WTC11 (cell line): ENCODE results near the gene THBS3. TPM values are rescaled to one million over a fixed set of nuclear protein-coding genes. Genes with fewer than 3 reads are reported as not detected.
A peak's percentile ranks its signal among the peaks of the same experiment; 100 is the strongest.

Experiments used
- ATAC-seq: fragments of 200-7000 bp; cut with Tn5 transposase; 2 replicates; pipeline ENCODE4 v1.10.0; 2021; ENCODE audit warnings: mild to moderate bottlenecking, moderate library complexity
- CTCF ChIA-PET: fragments of 300-600 bp; sonication (Branson Sonifier 250); formaldehyde crosslinking; loops from one replicate; lab custom pipeline; 2021; ENCODE audit warnings: antibody characterized with exemption; lab: Charles Lee
- POLR2A ChIA-PET: fragments of 350-600 bp; sonication (Branson Sonifier 250); formaldehyde crosslinking; loops from one replicate; lab custom pipeline; 2021; ENCODE audit warnings: antibody characterized with exemption; lab: Charles Lee
- DNase-seq: peaks from one replicate; pipeline ENCODE4 v3.0.0; 2021; ENCODE audit warnings: low spot score
- H3K27ac Mint-ChIP-seq: 2 replicates; pipeline ENCODE4 v1.8.0; 2021; ENCODE audit warnings: mixed read lengths
- H3K27me3 Mint-ChIP-seq: 2 replicates; pipeline ENCODE4 v1.8.0; 2021; ENCODE audit warnings: low read depth, mild to moderate bottlenecking, moderate library complexity, mixed read lengths
- H3K36me3 Mint-ChIP-seq: 2 replicates; pipeline ENCODE4 v1.8.0; 2021; ENCODE audit warnings: mixed read lengths
- H3K4me1 Mint-ChIP-seq: 2 replicates; pipeline ENCODE4 v1.8.0; 2022; ENCODE audit warnings: mixed read lengths
- H3K4me3 Mint-ChIP-seq: 2 replicates; pipeline ENCODE4 v1.8.0; 2021; ENCODE audit warnings: mild to moderate bottlenecking, moderate library complexity, mixed read lengths
- H3K9me3 Mint-ChIP-seq: 2 replicates; pipeline ENCODE4 v1.8.0; 2021; ENCODE audit warnings: mixed read lengths
- AFF4 ChIP-seq: sonication (generic); formaldehyde crosslinking; IDR thresholded peaks from 2 replicates; pipeline ENCODE4 v1.8.1; 2023; ENCODE audit warnings: mild to moderate bottlenecking, missing genetic modification reagents, borderline replicate concordance
- ATF1 ChIP-seq: sonication (generic); formaldehyde crosslinking; IDR thresholded peaks from 2 replicates; pipeline ENCODE4 v1.8.1; 2023; ENCODE audit warnings: mild to moderate bottlenecking, moderate library complexity, missing genetic modification reagents
- CREB1 ChIP-seq: sonication (generic); formaldehyde crosslinking; IDR thresholded peaks from 2 replicates; pipeline ENCODE4 v1.8.0; 2023; ENCODE audit warnings: mild to moderate bottlenecking, missing genetic modification reagents
- E2F5 ChIP-seq: sonication (generic); formaldehyde crosslinking; IDR thresholded peaks from 2 replicates; pipeline ENCODE4 v1.8.1; 2022; ENCODE audit warnings: mild to moderate bottlenecking, moderate library complexity, missing genetic modification reagents
- FOXJ3 ChIP-seq: sonication (generic); formaldehyde crosslinking; IDR thresholded peaks from 2 replicates; pipeline ENCODE4 v1.9.0; 2021; ENCODE audit warnings: missing genetic modification reagents, mild to moderate bottlenecking, borderline replicate concordance
- IRF1 ChIP-seq: sonication (generic); formaldehyde crosslinking; IDR thresholded peaks from 2 replicates; pipeline ENCODE4 v1.8.0; 2023; ENCODE audit warnings: missing genetic modification reagents
- MAX ChIP-seq: sonication (generic); formaldehyde crosslinking; IDR thresholded peaks from 2 replicates; pipeline ENCODE4 v1.8.0; 2022; ENCODE audit warnings: mild to moderate bottlenecking, missing genetic modification reagents
- MXD4 ChIP-seq: fragments of 250-450 bp; sonication (Bioruptor Pico); IDR thresholded peaks from 2 replicates; pipeline ENCODE4 v1.8.0; 2021; ENCODE audit warnings: mild to moderate bottlenecking, moderate library complexity, borderline replicate concordance
- MYBL2 ChIP-seq: sonication (generic); formaldehyde crosslinking; IDR thresholded peaks from 2 replicates; pipeline ENCODE4 v1.8.1; 2023; ENCODE audit warnings: mild to moderate bottlenecking, moderate library complexity, missing genetic modification reagents
- NFATC4 ChIP-seq: fragments of 250-450 bp; sonication (Bioruptor Pico); IDR thresholded peaks from 2 replicates; pipeline ENCODE4 v1.9.0; 2021; ENCODE audit warnings: mild to moderate bottlenecking
- NR1H2 ChIP-seq: sonication (generic); formaldehyde crosslinking; IDR thresholded peaks from 2 replicates; pipeline ENCODE4 v1.9.0; 2021; ENCODE audit warnings: mild to moderate bottlenecking, moderate library complexity, missing genetic modification reagents
- NR2C2 ChIP-seq: sonication (generic); formaldehyde crosslinking; IDR thresholded peaks from 2 replicates; pipeline ENCODE4 v1.8.0; 2022; ENCODE audit warnings: mild to moderate bottlenecking, missing genetic modification reagents
- PREB ChIP-seq: sonication (generic); formaldehyde crosslinking; IDR thresholded peaks from 2 replicates; pipeline ENCODE4 v1.8.1; 2022; ENCODE audit warnings: mild to moderate bottlenecking, missing genetic modification reagents, moderate library complexity, borderline replicate concordance
- RORB ChIP-seq: fragments of 250-450 bp; sonication (Bioruptor Pico); IDR thresholded peaks from 2 replicates; pipeline ENCODE4 v1.9.0; 2021; ENCODE audit warnings: mild to moderate bottlenecking
- SMAD3 ChIP-seq: sonication (generic); formaldehyde crosslinking; IDR thresholded peaks from 2 replicates; pipeline ENCODE4 v1.8.0; 2022; ENCODE audit warnings: missing genetic modification reagents, mild to moderate bottlenecking, borderline replicate concordance
- SMAD4 ChIP-seq: sonication (generic); formaldehyde crosslinking; IDR thresholded peaks from 2 replicates; pipeline ENCODE4 v1.8.0; 2022; ENCODE audit warnings: mild to moderate bottlenecking, missing genetic modification reagents
- ZNF121 ChIP-seq: sonication (generic); formaldehyde crosslinking; IDR thresholded peaks from 2 replicates; pipeline ENCODE4 v1.8.0; 2023; ENCODE audit warnings: missing genetic modification reagents
- ZNF138 ChIP-seq: sonication (generic); formaldehyde crosslinking; conservative IDR thresholded peaks from 2 replicates; pipeline ENCODE4 v1.8.1; 2022; ENCODE audit warnings: mild to moderate bottlenecking, moderate library complexity, missing genetic modification reagents
- ZNF219 ChIP-seq: sonication (generic); formaldehyde crosslinking; IDR thresholded peaks from 2 replicates; pipeline ENCODE4 v1.8.0; 2023; ENCODE audit warnings: missing genetic modification reagents, mild to moderate bottlenecking, borderline replicate concordance
- ZNF396 ChIP-seq: fragments of 250-450 bp; sonication (Bioruptor Pico); IDR thresholded peaks from 2 replicates; pipeline ENCODE4 v1.8.0; 2021; ENCODE audit warnings: mild to moderate bottlenecking, moderate library complexity, borderline replicate concordance
- total RNA-seq: library from RNA; stranded (reverse); gene quantifications from 3 replicates; pipeline ENCODE4 v1.2.3, GENCODE V29; 2021

The THBS3 gene
- total RNA-seq, 1 experiment from 2014 or later = 5.3 TPM

- ChIA-PET CTCF (interaction anchor here (0.7 to 2.7 kb wide), 4 partner anchors 8 to 903 kb away, joined by 3 to 39 read pairs (median 4); no protein-coding TSS in a partner anchor), POLR2A (interaction anchor here (2.0 kb wide), 1 partner anchor 81 kb away, joined by 5 read pairs; no protein-coding TSS in a partner anchor)
- H3K9me3 Mint-ChIP-seq = no peaks in the 10 kb centered on the region
- H3K4me1 Mint-ChIP-seq = peaks cover 28% of the 10 kb centered on the region
- H3K4me3 Mint-ChIP-seq = peak overlapping the region; percentile 78
- TF ChIP-seq NR1H2 (CRISPR knock-in tag) (no peak), AFF4 (CRISPR knock-in tag) (no peak), MXD4 (CRISPR knock-in tag) (no peak), MYBL2 (CRISPR knock-in tag) (no peak), SMAD4 (CRISPR knock-in tag) (no peak), IRF1 (CRISPR knock-in tag) (no peak), RORB (CRISPR knock-in tag) (no peak), NR2C2 (no peak), FOXJ3 (CRISPR knock-in tag) (no peak), ZNF219 (CRISPR knock-in tag) (no peak), ATF1 (CRISPR knock-in tag) (no peak), ZNF138 (CRISPR knock-in tag) (no peak), PREB (CRISPR knock-in tag) (no peak), E2F5 (no peak), NFATC4 (CRISPR knock-in tag) (no peak), ZNF121 (CRISPR knock-in tag) (no peak), MAX (no peak), ZNF396 (no peak), SMAD3 (CRISPR knock-in tag) (no peak)
- H3K27ac Mint-ChIP-seq = no peak overlapping the region
- ATAC-seq (no peak), DNase-seq (no peak)
- H3K36me3 Mint-ChIP-seq = peaks cover 10% of the 10 kb centered on the region
- peaks cover 41% of the 10 kb centered on the region for H3K27me3 Mint-ChIP-seq
Measured at GRCh38 chr1:155242805-155243358, 35.2 kb upstream of the THBS3 start.

GRCh38 chr1:155241841-155242264 is 34.2 kb upstream of the THBS3 start:
- TF ChIP-seq CREB1 (CRISPR knock-in tag) (no peak), ZNF121 (CRISPR knock-in tag) (peak; percentile 69; the same call in 1 of the 2 replicates)
- H3K9me3 Mint-ChIP-seq = no peaks in the 10 kb centered on the region
- ChIA-PET POLR2A (interaction anchor here (0.6 to 1.8 kb wide), 2 partner anchors 33 to 48 kb away, joined by 3 to 4 read pairs; no protein-coding TSS in a partner anchor), CTCF (interaction anchor here (1.2 to 2.7 kb wide), 4 partner anchors 9 to 82 kb away, joined by 3 to 39 read pairs (median 4); no protein-coding TSS in a partner anchor)
- H3K27ac Mint-ChIP-seq = no peak overlapping the region
- peaks cover 28% of the 10 kb centered on the region for H3K4me1 Mint-ChIP-seq
- H3K4me3 Mint-ChIP-seq = no peak overlapping the region
- no peak for ATAC-seq
- DNase-seq = no peak
- peaks cover 35% of the 10 kb centered on the region for H3K27me3 Mint-ChIP-seq
- H3K36me3 Mint-ChIP-seq = peaks cover 5% of the 10 kb centered on the region
